GM19023 (cell line): ENCODE data around the gene VWCE.
A peak's percentile ranks its signal among the peaks of the same experiment; 100 is the strongest.

ENCODE experiments used
- ATAC-seq: cut with Tn5 transposase; IDR thresholded peaks from one replicate; pipeline ENCODE4 v1.9.1; 2021; ENCODE audit warnings: mild to moderate bottlenecking, moderate library complexity; ENCODE audit not compliant: unreplicated experiment

The VWCE gene, protein sequence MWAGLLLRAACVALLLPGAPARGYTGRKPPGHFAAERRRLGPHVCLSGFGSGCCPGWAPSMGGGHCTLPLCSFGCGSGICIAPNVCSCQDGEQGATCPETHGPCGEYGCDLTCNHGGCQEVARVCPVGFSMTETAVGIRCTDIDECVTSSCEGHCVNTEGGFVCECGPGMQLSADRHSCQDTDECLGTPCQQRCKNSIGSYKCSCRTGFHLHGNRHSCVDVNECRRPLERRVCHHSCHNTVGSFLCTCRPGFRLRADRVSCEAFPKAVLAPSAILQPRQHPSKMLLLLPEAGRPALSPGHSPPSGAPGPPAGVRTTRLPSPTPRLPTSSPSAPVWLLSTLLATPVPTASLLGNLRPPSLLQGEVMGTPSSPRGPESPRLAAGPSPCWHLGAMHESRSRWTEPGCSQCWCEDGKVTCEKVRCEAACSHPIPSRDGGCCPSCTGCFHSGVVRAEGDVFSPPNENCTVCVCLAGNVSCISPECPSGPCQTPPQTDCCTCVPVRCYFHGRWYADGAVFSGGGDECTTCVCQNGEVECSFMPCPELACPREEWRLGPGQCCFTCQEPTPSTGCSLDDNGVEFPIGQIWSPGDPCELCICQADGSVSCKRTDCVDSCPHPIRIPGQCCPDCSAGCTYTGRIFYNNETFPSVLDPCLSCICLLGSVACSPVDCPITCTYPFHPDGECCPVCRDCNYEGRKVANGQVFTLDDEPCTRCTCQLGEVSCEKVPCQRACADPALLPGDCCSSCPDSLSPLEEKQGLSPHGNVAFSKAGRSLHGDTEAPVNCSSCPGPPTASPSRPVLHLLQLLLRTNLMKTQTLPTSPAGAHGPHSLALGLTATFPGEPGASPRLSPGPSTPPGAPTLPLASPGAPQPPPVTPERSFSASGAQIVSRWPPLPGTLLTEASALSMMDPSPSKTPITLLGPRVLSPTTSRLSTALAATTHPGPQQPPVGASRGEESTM

GRCh38 chr11:61294717-61295595 lies at the start of gene VWCE:
Gene VWCE (minus strand): TSS chr11:61295316. CDS start chr11:61295037, 279 bp downstream.
- peak; percentile 78 for ATAC-seq

DNA sequence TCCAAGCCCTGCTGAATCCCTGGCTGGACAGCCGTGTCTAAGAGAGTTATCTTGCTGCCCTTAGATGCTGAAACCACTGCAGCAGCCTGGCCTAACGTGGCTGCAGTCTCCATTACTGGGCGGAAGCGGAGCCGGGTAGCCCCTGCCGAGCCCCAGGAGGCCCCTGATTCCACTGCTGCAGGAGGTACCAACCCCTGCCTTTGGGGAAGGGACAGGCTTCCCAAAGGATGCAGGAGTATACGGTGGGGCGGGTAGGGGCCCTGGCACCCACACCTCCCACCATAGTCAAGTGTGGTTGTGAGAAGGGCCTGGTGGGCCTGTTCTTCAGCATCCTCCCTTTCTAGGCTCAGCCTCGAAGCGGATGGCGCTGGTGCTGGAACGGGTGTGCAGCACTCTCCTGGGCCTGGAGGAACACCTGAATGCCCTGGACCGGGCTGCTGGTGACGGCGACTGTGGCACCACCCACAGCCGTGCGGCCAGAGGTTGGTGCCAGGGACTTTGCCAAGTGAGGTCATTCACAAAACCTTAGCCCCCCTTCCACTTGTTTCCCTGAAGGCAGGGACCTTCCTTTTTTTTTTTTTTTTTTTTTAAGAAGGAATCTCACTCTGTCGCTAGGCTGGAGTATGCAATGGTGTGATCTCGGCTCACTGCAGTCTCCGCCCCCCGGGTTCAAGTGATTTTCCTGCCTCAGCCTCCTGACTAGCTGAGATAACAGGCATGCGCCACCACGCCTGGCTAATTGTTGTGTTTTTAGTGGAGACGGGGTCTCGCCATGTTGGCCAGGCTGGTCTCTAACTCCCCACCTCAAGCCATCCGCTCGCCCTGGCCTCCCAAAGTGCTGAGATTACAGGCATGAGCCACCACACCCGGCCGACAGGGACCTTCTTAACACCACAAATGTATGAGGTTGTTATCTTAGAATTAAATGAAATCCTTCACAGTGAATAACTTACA lies 49.0 kb upstream of the VWCE start:
- ATAC-seq, result no peak

- no peak for ATAC-seq
Observed at GRCh38 chr11:61342207-61342803, 47.2 kb upstream of the VWCE start.

GRCh38 chr11:61341706-61342105 lies 46.6 kb upstream of the VWCE start:
- no peak for ATAC-seq

DNA sequence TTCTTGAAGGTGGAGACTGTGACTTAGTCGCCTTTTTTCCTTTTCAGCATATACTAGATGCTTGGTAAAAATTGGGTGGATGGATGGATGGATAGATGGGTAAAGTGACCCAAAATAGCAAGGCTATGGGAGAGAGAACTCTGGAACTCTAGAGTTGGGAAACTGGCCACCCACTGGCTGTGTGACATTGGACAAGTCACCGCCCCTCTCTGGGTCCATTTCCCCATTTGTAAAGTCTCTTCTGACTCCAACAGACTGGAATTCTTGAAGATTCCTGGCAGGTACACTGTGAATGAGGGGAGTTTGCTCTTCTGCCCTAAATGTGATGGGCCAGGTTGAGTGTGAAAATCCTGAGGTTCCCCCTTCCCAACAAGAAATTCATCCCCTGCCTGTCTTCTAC lies 45.9 kb upstream of the VWCE start:
- ATAC-seq, result no peak

DNA sequence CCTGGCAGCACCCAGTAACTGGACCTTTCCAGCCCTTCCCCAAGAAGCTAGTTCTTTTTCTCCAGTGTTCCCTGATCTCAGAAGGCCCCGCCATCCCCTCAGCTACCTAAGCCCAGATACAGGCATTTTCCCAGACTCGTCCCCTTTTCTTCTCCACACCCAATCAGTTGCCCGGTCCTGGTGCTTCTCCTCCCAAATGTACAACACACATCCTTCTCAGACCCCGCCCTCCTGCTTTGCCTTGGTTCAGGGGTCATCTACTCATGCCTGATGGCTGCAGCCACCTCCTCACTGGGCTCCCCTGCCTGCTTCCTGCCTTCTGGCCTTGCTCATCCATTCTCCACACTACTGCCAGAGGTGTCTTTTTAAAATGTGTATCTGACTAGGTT lies 44.4 kb upstream of the VWCE start:
- ATAC-seq, result no peak

DNA sequence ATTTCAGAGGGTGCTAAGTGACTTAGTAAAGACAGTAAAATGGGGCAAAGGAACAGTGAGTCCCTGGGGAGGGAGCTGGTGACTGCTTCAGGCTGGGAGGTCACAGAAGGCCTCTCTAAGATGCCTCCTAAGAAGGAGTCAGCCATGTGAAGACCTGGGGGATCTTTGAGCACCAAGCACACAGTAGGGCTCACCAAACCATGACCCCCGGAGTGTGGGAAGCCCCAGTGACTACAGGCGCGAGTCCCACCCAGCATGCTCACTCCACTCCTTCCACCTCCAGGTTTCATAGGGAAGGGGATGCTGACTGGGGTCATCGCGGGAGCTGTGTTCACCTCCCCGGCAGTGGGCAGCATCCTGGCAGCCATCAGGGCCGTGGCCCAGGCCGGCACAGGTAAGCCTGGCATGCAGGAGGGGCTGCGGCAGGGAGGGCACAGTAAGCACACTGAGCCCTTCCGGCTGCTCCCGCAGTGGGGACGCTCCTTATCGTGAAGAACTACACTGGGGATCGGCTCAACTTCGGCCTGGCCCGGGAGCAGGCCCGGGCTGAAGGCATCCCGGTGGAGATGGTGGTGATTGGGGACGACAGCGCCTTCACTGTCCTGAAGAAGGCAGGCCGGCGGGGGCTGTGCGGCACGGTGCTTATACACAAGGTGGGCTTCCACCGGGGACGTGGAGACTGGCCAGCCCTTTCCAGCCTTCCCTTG lies 43.8 kb upstream of the VWCE start:
- no peak for ATAC-seq

DNA sequence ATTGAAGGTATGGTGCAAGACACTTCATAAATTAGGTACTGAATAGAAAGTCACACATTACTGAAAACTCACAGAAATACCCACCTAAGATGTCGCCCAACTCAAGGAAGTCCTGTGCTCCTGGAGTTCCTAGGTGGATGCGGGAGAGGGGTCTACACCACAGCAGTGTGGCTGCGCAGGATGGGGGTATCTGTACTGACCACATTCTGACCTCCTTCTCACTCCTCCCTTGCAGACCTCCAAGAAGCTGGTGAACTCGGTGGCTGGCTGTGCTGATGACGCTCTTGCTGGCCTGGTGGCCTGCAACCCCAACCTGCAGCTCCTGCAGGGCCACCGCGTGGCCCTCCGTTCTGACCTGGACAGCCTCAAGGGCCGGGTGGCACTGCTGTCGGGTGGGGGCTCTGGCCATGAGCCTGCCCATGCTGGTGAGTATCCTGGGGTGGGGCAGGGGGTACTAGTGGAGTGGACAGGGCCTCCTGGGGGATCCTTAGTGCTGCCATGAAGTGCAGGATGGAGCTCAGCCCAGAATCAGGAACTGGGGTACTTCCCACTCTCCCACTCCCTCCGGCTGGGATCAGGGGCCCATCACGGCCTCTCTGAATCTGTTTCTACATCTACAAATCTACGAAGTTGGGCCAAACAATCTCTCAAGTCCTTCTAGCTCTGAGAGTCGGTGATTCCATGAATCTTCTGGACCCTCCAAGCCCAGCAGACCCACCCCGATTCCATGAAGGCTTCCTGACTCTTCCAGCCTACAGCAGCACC lies 42.8 kb upstream of the VWCE start:
- ATAC-seq, result no peak

GRCh38 chr11:61336171-61336935 lies 41.2 kb upstream of the VWCE start:
- ATAC-seq, result peak; percentile 58

DNA sequence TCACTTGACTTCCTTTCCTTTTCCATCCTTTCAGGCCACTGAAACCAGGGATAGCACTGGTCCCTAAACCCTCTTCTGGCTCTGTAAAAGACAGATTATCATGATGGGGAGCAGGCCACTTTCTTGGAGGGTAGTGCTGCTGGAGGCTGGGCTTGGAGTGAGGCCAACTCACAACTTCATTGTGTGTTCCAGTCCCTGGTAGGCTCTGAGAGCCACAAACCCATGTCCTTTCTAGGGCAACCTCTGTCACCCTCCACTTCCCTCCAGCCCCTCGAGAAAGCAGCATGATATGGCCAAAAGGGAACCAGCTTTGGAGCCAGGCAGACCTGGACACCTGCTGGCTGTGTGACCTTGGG lies 40.2 kb upstream of the VWCE start:
- ATAC-seq, result no peak

- no peak for ATAC-seq
Observed at GRCh38 chr11:61334434-61335354, 39.6 kb upstream of the VWCE start.

DNA sequence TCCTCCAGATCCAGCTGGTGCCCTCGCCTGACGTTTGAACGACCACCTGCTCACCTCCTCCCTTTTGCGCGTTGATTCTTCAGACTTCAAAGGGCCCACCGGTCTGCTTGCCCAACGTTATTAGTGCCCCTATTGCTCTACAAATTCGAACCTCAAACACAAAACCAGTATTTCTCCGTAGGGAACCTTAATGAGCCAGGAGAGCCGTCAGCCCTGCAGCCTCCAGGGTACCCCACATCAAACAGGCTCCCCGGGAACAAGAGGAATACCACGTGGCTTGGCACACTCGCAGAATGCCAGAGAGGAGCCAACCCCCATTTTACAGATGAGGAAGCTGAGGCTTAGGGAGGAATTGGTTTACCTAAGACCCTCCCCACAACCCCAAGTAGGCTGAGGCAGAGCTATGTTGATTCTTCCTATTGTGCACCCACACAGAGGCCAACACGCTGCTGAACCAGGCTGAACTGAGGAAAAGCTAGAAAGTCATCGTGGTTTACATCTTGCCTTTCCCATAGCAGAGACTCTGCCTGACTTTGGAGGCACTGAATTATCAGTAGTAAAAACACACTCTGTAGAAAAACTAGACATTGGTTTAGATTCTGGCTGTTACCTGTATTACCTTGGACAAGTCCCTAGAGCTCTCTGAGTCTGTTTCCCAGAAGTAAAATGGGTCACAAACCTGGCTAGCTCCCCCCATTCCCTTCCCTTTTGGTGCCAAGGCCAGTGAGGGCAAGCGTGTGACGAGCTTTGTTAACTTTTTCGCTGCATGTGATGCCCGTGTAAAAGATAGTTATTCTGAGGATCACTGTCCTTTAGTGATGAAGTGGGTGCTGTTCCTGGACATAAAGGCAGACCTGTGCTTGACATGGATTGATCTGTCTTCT lies 38.7 kb upstream of the VWCE start:
- ATAC-seq, result peak; percentile 9

GRCh38 chr11:61332797-61333549 lies 37.9 kb upstream of the VWCE start, which contains the start of the genes DDB1 and TKFC:
Gene DDB1 (minus strand): TSS chr11:61333105. CDS start chr11:61332968, 137 bp downstream.
Gene TKFC (plus strand): TSS chr11:61333228. CDS start chr11:61334729, 1,501 bp downstream.
- ATAC-seq, result peak; percentile 85

GRCh38 chr11:61332281-61332796 lies 37.2 kb upstream of the VWCE start:
- ATAC-seq, result no peak
